RWPE2 (cell line): ENCODE measurements around the gene NFIL3.
"Not testable (repeated sequence)": the region's sequence is repeated elsewhere in the genome, so short reads cannot be mapped to it uniquely, and the experiment has no call there.

Experiments used
- ATAC-seq: fragments of 200-7000 bp; cut with Tn5 transposase; 3 replicates; pipeline ENCODE4 v1.9.1; 2021; ENCODE audit warnings: low read depth
- DNase-seq: peaks from one replicate; pipeline ENCODE4 v3.0.0-alpha.2; 2020; ENCODE audit warnings: low spot score
- H3K27ac ChIP-seq: fragments of 450-650 bp; 2 replicates; pipeline ENCODE4 v1.5.1; 2017; ENCODE audit warnings: mild to moderate bottlenecking; ENCODE audit not compliant: poor library complexity, severe bottlenecking
- H3K27me3 ChIP-seq: fragments of 250-450 bp; sonication (Bioruptor Pico); 2 replicates; pipeline ENCODE4 v1.5.1; 2021; ENCODE audit warnings: mild to moderate bottlenecking, moderate library complexity; ENCODE audit not compliant: insufficient read depth, poor library complexity, severe bottlenecking
- H3K36me3 ChIP-seq: fragments of 250-450 bp; sonication (Bioruptor Pico); 2 replicates; pipeline ENCODE4 v1.5.1; 2020; ENCODE audit warnings: low read depth, mild to moderate bottlenecking, moderate library complexity
- H3K4me1 ChIP-seq: fragments of 250-450 bp; sonication (Bioruptor Pico); 2 replicates; pipeline ENCODE4 v1.5.1; 2021; ENCODE audit warnings: mild to moderate bottlenecking, moderate library complexity; ENCODE audit not compliant: insufficient read depth, poor library complexity, severe bottlenecking
- H3K4me3 ChIP-seq: fragments of 250-450 bp; sonication (Bioruptor Pico); 2 replicates; pipeline ENCODE4 v1.5.1; 2021; ENCODE audit warnings: mild to moderate bottlenecking, moderate library complexity; ENCODE audit not compliant: severe bottlenecking
- H3K9me3 ChIP-seq: fragments of 250-450 bp; sonication (Bioruptor Pico); 2 replicates; pipeline ENCODE4 v1.5.1; 2021; ENCODE audit warnings: mild to moderate bottlenecking, moderate library complexity; ENCODE audit not compliant: severe bottlenecking
- TF ChIP-seq, protein P1 (sequence below): fragments of 450-650 bp; IDR thresholded peaks from one replicate; pipeline ENCODE4 v1.5.1; 2017; ENCODE audit warnings: mild to moderate bottlenecking, moderate library complexity; ENCODE audit not compliant: poor library complexity, severe bottlenecking

The NFIL3 gene

DNA sequence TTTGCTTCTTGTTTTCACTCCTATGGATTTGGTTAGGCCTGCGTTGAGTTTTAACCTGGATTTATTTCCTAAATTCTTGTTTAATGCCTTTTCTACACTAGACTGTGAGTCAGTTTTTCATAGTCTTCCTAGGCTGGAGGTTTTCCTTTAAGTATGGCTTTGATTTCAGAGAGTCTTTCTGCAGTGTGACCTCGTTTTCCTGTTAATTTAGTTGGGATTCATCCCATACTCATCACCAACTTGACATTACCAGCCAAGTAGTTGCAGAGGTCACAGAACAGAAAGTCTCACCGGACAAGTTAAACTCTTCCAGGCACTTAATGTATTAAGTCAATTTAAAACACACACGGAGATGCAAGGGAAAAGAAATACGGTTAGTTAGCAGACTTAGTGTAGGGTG, 32.2 kb downstream of the NFIL3 start:
- Histone ChIP-seq H3K4me3 (no peak overlapping the region), H3K27ac (peak overlapping the region; percentile 9), H3K9me3 (no peaks in the 10 kb centered on the region), H3K4me1 (peaks cover 24% of the 10 kb centered on the region), H3K36me3 (no peaks in the 10 kb centered on the region), H3K27me3 (no peaks in the 10 kb centered on the region)
- DNase-seq (no peak), ATAC-seq (no peak)
- TF ChIP-seq, protein P1, sequence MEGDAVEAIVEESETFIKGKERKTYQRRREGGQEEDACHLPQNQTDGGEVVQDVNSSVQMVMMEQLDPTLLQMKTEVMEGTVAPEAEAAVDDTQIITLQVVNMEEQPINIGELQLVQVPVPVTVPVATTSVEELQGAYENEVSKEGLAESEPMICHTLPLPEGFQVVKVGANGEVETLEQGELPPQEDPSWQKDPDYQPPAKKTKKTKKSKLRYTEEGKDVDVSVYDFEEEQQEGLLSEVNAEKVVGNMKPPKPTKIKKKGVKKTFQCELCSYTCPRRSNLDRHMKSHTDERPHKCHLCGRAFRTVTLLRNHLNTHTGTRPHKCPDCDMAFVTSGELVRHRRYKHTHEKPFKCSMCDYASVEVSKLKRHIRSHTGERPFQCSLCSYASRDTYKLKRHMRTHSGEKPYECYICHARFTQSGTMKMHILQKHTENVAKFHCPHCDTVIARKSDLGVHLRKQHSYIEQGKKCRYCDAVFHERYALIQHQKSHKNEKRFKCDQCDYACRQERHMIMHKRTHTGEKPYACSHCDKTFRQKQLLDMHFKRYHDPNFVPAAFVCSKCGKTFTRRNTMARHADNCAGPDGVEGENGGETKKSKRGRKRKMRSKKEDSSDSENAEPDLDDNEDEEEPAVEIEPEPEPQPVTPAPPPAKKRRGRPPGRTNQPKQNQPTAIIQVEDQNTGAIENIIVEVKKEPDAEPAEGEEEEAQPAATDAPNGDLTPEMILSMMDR, result no peak

DNA sequence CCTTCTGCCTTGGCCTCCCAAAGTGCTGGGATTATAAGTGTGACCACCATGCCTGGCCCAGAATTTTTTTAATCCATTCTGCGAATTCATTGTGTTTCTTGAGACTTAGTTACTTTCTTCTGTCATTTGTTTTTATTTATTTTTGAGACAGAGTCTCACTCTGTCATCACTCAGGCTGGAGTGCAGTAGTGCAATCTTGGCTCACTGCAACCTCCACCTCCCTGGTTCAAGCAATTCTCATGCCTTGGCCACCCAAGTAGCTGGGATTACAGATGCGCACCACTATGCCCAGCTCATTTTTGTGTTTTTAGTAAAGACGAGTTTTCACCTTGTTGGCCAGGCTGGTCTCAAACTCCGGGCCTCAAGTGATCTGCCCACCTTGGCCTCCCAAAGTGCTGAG, 33.9 kb downstream of the NFIL3 start:
- not testable (repeated sequence) for DNase-seq, H3K27me3 ChIP-seq, H3K36me3 ChIP-seq, H3K4me1 ChIP-seq, H3K27ac ChIP-seq, H3K4me3 ChIP-seq, H3K9me3 ChIP-seq, ATAC-seq

DNA sequence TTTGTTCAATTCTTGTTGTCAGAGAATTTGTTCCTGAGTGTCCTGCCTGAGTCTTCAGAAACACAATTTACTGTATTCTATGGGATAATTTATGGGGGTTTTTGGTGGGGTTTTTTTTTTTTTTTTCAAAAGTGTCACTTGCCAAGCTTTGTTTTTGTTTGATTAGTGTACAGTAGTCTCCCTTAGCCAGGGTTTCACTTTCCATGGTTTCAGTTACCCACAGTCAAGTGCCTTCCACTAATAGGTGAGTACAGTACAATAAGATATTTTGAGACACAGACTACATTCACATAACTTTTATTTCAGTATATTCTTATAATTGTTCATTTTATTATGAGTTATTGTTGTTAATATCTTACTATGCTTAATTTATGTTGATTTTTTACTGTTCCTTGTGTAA, 36.9 kb downstream of the NFIL3 start:
- ATAC-seq (no peak), DNase-seq (no peak)
- peaks cover 8% of the 10 kb centered on the region for H3K4me1 ChIP-seq
- H3K27ac ChIP-seq, result no peak overlapping the region
- H3K4me3 ChIP-seq, result no peak overlapping the region
- H3K27me3 ChIP-seq, result no peaks in the 10 kb centered on the region
- H3K36me3 ChIP-seq, result no peaks in the 10 kb centered on the region
- TF ChIP-seq, protein P1, result no peak
- H3K9me3 ChIP-seq, result no peaks in the 10 kb centered on the region

DNA sequence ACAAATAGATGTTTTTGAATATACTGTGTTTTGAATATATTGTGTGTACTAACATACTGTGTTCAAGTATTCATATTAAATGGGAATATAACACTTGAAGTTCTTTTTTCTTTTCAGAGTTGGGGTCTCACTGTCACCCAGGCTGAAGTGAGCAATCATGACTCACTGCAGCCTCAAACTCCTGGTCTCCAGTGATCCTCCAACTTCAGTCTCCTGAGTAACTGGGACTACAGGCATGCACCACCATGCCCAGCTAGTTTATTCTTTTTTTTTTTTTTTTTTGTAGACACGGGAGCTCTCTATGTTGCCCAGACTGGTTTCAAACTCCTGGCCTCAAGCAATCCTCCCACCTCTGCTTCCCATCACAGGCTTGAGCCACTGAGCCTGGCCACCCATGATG, 38.7 kb downstream of the NFIL3 start:
- no peak for DNase-seq
- Histone ChIP-seq H3K27ac (no peak overlapping the region), H3K9me3 (no peaks in the 10 kb centered on the region), H3K4me1 (peaks cover 3% of the 10 kb centered on the region), H3K27me3 (no peaks in the 10 kb centered on the region), H3K4me3 (no peak overlapping the region), H3K36me3 (no peaks in the 10 kb centered on the region)
- no peak for ATAC-seq
- TF ChIP-seq, protein P1, result no peak

DNA sequence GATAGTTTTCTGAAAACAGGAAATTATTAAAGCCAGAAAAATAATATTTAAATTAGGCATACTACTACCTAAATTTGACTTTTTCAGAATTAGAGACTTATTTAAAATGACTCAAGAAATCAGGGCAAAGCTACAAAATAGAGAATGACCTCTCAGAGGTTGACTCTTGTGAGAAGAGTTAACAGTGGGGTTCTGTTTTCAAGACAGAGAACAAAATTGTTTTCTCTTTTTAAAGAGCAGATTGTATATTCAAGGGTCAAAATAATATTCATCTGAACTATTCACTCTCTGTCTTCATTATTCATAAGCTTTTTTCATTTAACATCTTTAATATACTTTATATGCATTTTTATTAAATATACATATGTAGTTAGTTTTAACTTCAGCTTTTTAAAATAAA, 40.1 kb downstream of the NFIL3 start:
- H3K36me3 ChIP-seq, result no peaks in the 10 kb centered on the region
- TF ChIP-seq, protein P1, result no peak
- no peaks in the 10 kb centered on the region for H3K27me3 ChIP-seq
- ATAC-seq (no peak), DNase-seq (no peak)
- H3K4me1 ChIP-seq, result peaks cover 3% of the 10 kb centered on the region
- H3K27ac ChIP-seq, result no peak overlapping the region
- no peaks in the 10 kb centered on the region for H3K9me3 ChIP-seq
- no peak overlapping the region for H3K4me3 ChIP-seq
